OCI-LY3 (cell line): Measurements from ENCODE around the gene OR10H5.
"Not testable (repeated sequence)": the region's sequence is repeated elsewhere in the genome, so short reads cannot be mapped to it uniquely, and the experiment has no call there.

ENCODE experiments used
- H2AFZ ChIP-seq: fragments of 200-600, 300-600 bp; shearing (Covaris generic); 2 replicates; pipeline ENCODE4 v1.6.0; 2014; ENCODE audit warnings: antibody characterized with exemption, low read depth, low read length
- H3K27ac ChIP-seq: fragments of 200-600, 300-600 bp; sonication (generic); 2 replicates; pipeline ENCODE4 v1.5.1; 2014; ENCODE audit warnings: mild to moderate bottlenecking, low read length, moderate library complexity, mixed read lengths
- H3K27me3 ChIP-seq: fragments of 200-600, 300-600 bp; sonication (generic); 2 replicates; pipeline ENCODE4 v1.6.1; 2014; ENCODE audit warnings: low read depth, low read length, mixed read lengths
- H3K36me3 ChIP-seq: fragments of 200-600, 300-600 bp; sonication (generic); replicated peaks from 2 replicates; pipeline ENCODE3; 2014; ENCODE audit warnings: low read depth, low read length, mixed read lengths
- H3K4me1 ChIP-seq: fragments of 300-600, 200-600 bp; sonication (generic); 2 replicates; pipeline ENCODE4 v1.6.1; 2014; ENCODE audit warnings: low read length, mixed read lengths
- H3K4me2 ChIP-seq: fragments of 200-600, 300-600 bp; sonication (generic); 2 replicates; pipeline ENCODE4 v1.6.1; 2014; ENCODE audit warnings: low read length, mixed read lengths
- H3K4me3 ChIP-seq: fragments of 300-600, 200-600 bp; sonication (generic); 2 replicates; pipeline ENCODE4 v1.5.1; 2014; ENCODE audit warnings: antibody characterized with exemption, mild to moderate bottlenecking, low read length, moderate library complexity
- H3K79me2 ChIP-seq: fragments of 300-600, 200-600 bp; shearing (Covaris generic); 2 replicates; pipeline ENCODE4 v1.6.1; 2014; ENCODE audit warnings: mild to moderate bottlenecking, low read length, mixed read lengths
- H3K9ac ChIP-seq: fragments of 300-600, 200-600 bp; shearing (Covaris generic); 2 replicates; pipeline ENCODE4 v1.6.0; 2014; ENCODE audit warnings: mild to moderate bottlenecking, low read length, moderate library complexity
- H3K9me3 ChIP-seq: fragments of 200-600, 300-600 bp; shearing (Covaris generic); 2 replicates; pipeline ENCODE4 v1.6.1; 2014; ENCODE audit warnings: low read length, mixed read lengths; ENCODE audit not compliant: insufficient read depth
- H4K20me1 ChIP-seq: fragments of 200-600, 300-600 bp; sonication (generic); 2 replicates; pipeline ENCODE4 v1.6.1; 2016; ENCODE audit warnings: low read length, mixed read lengths; ENCODE audit not compliant: insufficient read depth
- EZH2phosphoT487 ChIP-seq: fragments of 200-600 bp; shearing (Covaris generic); IDR thresholded peaks from 2 replicates; pipeline ENCODE4 v1.6.1; 2018; ENCODE audit warnings: antibody characterized with exemption, mixed run types, low read depth
- TF ChIP-seq, protein P1 (sequence below): fragments of 200-600, 300-600 bp; sonication (generic); IDR thresholded peaks from 2 replicates; pipeline ENCODE4 v1.5.1; 2014; ENCODE audit warnings: antibody characterized with exemption, low read length, low read depth

OR10H5 gene

DNA sequence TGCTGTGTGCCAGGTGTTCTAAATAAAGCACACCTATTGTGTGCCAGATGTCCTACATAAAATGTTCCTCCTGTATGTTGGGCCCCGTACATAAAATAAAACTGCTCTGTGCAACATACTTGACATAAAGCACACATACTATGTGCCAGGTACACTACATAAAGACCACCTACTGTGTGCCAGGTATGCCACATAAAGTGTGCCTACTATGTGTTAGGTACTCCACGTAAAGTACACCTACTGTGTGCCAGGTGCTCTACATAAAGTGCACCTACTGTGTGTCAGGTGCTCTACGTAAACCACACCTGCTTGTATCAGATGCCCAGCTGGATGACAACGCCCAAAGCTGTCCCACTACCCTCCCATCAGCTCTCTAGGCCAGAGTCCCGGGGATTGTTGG, 5.8 kb upstream of the OR10H5 start:
- no peak overlapping the region for H2AFZ ChIP-seq
- H3K27me3 ChIP-seq, result no peaks in the 10 kb centered on the region
- no peaks in the 10 kb centered on the region for H3K9me3 ChIP-seq
- no peak overlapping the region for H3K9ac ChIP-seq
- H3K4me3 ChIP-seq, result no peak overlapping the region
- H3K4me1 ChIP-seq, result no peaks in the 10 kb centered on the region
- no peak overlapping the region for H3K4me2 ChIP-seq
- H3K79me2 ChIP-seq, result no peaks in the 10 kb centered on the region
- TF ChIP-seq, protein P1, sequence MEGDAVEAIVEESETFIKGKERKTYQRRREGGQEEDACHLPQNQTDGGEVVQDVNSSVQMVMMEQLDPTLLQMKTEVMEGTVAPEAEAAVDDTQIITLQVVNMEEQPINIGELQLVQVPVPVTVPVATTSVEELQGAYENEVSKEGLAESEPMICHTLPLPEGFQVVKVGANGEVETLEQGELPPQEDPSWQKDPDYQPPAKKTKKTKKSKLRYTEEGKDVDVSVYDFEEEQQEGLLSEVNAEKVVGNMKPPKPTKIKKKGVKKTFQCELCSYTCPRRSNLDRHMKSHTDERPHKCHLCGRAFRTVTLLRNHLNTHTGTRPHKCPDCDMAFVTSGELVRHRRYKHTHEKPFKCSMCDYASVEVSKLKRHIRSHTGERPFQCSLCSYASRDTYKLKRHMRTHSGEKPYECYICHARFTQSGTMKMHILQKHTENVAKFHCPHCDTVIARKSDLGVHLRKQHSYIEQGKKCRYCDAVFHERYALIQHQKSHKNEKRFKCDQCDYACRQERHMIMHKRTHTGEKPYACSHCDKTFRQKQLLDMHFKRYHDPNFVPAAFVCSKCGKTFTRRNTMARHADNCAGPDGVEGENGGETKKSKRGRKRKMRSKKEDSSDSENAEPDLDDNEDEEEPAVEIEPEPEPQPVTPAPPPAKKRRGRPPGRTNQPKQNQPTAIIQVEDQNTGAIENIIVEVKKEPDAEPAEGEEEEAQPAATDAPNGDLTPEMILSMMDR, result no peak
- TF ChIP-seq EZH2phosphoT487, result no peak
- no peaks in the 10 kb centered on the region for H4K20me1 ChIP-seq
- no peak overlapping the region for H3K27ac ChIP-seq
- H3K36me3 ChIP-seq, result no peaks in the 10 kb centered on the region

DNA sequence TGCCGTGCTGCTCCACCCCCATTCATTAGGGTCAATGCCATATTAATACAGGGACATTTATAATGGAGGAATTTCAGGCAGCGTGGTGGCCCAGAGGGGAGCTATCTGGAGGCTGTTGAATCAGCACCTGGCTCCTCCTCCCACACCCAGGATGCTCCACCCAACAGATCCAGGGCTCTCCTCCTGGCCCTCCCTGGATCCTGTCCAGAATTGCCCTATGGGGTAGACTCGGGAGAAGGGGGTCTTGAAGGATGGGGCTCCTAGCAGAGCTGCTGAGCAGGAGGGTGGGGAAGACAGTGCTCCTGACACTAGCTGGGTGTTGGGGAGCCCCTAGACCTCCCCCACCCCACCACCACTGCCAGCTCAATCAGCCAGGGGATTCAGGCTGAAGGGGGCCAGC, 5.2 kb upstream of the OR10H5 start:
- no peaks in the 10 kb centered on the region for H3K36me3 ChIP-seq
- no peak overlapping the region for H3K4me2 ChIP-seq
- TF ChIP-seq, protein P1, result no peak
- H2AFZ ChIP-seq, result no peak overlapping the region
- no peaks in the 10 kb centered on the region for H3K9me3 ChIP-seq
- no peak overlapping the region for H3K27ac ChIP-seq
- H3K9ac ChIP-seq, result no peak overlapping the region
- H4K20me1 ChIP-seq, result no peaks in the 10 kb centered on the region
- no peaks in the 10 kb centered on the region for H3K79me2 ChIP-seq
- no peaks in the 10 kb centered on the region for H3K27me3 ChIP-seq
- H3K4me3 ChIP-seq, result no peak overlapping the region
- H3K4me1 ChIP-seq, result no peaks in the 10 kb centered on the region

DNA sequence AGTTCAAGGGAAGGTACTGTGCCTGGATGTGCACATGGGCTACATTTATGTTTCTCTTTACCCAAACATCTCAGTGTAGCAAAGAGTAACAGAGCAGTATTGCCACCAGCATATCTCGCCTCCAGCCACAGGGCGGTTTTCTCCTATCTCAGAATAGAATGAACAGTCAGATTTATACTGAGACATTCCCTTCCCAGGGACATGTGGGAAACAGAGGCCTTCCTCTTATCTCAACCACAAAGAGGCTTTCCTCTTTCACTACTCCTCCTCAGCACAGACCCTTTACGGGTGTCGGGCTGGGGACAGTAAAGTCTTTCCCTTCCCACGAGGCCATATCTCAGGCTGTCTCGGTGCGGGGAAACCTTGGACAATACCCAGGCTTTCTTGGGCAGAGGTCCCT, 4.6 kb upstream of the OR10H5 start:
- not testable (repeated sequence) for H3K27me3 ChIP-seq, H3K79me2 ChIP-seq, H4K20me1 ChIP-seq, H3K36me3 ChIP-seq, H3K4me1 ChIP-seq, H3K4me2 ChIP-seq, H3K4me3 ChIP-seq, H3K27ac ChIP-seq, H3K9ac ChIP-seq, H3K9me3 ChIP-seq, H2AFZ ChIP-seq

DNA sequence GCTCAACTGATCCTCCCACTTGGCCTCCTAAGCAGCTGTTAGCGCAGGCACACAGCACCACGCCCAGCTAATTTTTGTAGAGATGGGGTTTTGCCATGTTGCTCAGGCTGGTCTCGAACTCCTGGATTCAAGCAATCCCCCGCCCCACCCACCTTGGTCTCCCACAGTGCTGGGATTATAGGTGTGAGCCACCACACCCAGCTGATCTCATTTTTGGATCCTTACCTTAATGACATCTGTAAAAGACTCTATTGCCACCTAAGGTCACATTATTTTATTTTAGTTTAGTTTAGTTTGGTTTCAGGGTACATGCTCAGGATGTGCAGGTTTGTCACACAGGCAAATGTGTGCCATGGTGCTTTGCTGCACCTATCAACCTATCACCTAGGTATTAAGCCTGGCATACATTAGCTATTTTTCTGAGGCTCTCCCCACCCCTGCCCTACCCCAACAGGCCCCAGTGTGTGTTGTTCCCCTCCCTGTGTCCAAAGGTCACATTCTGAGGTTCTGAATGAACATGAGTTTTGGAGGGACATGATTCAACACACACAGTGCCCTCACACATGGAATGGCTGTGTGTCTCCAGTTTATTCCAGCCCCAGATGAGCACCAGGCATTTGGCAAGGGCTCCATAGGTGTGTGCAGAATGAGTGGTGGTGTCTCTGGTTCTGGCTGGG, 1.3 kb downstream of the OR10H5 start:
- no peaks in the 10 kb centered on the region for H3K36me3 ChIP-seq
- TF ChIP-seq, protein P1, result no peak
- no peak for TF ChIP-seq EZH2phosphoT487
- no peaks in the 10 kb centered on the region for H3K27me3 ChIP-seq
- H3K4me3 ChIP-seq, result no peak overlapping the region
- no peak overlapping the region for H3K9ac ChIP-seq
- H4K20me1 ChIP-seq, result no peaks in the 10 kb centered on the region
- no peaks in the 10 kb centered on the region for H3K4me1 ChIP-seq
- H3K9me3 ChIP-seq, result no peaks in the 10 kb centered on the region
- H3K4me2 ChIP-seq, result no peak overlapping the region
- no peak overlapping the region for H3K27ac ChIP-seq
- no peaks in the 10 kb centered on the region for H3K79me2 ChIP-seq
- no peak overlapping the region for H2AFZ ChIP-seq
